ENCODE data around the gene MPZL3.

GRCh38 chr11:118276422-118276821 is 24.3 kb upstream of the MPZL3 start:
- TF ChIP-seq CTCF (IDR thresholded peaks at IDR 0.05) (no peak), NPAS2 (CRISPR knock-in tag; IDR thresholded peaks at IDR 0.05; ENCODE audit: borderline replicate concordance) (no peak), RCOR1 (IDR thresholded peaks at IDR 0.05; ENCODE audit: low read depth, low read length) (no peak), POLR2A (IDR thresholded peaks at IDR 0.05; ENCODE audit: low read length) (no peak), SMC3 (IDR thresholded peaks at IDR 0.05) (no peak), RFX5 (IDR thresholded peaks at IDR 0.05) (no peak)

Measured in A549 (cell line).